ENCODE data around the gene NPFFR2. TPM values are rescaled to one million over a fixed set of nuclear protein-coding genes. Genes with fewer than 3 reads are reported as not detected.

Gene NPFFR2
- total RNA-seq, 2 donors from 2014 or later = not detected

Other genes starting within 250 kb of the NPFFR2 start
- gene GC, start 247.9 kb upstream of the NPFFR2 start, total RNA-seq = under 1 TPM in 1 of 2 donors, not detected in 1; 0.21 TPM

Data from left cardiac atrium (tissue), 2 donors.